ENCODE measurements around the gene MAGEB3. TPM values are rescaled to one million over a fixed set of nuclear protein-coding genes. Genes with fewer than 3 reads are reported as not detected.
A peak's percentile ranks its signal among the peaks of the same experiment; 100 is the strongest.

The MAGEB3 gene
- total and polyA plus RNA-seq, 9 of the 15 experiments (the other 6 are each of a cell fraction or from before 2014, with no cell fraction given), result 0.07 to 0.11 TPM; not detected in 7

- intact Hi-C loops (cut with micrococcal nuclease) (loop anchor here (5.0 kb wide), 1 partner anchor 63 kb away; the partner anchor contains the start of gene MAGEB2), in situ Hi-C loops (cut with MboI) (no loop called here)
- Histone ChIP-seq H4K20me1 (replicated peaks; ENCODE audit: control insufficient read depth, insufficient read depth, low read length) (no peaks in the 10 kb centered on the region), H3K79me2 (ENCODE audit: control insufficient read depth, insufficient read depth, low read length) (no peaks in the 10 kb centered on the region), H3K36me3 (ENCODE audit: control insufficient read depth, insufficient read depth, low read length) (no peaks in the 10 kb centered on the region), H3K4me3 (no peak overlapping the region), H3K27me3 (ENCODE audit: control insufficient read depth in 2 of 2, insufficient read depth in 2 of 2, low read length in 2 of 2) (no peaks in the 10 kb centered on the region), H3K4me2 (ENCODE audit: insufficient read depth, low read length) (no peak overlapping the region), H3K4me1 (replicated peaks in 1 of 2; ENCODE audit: control insufficient read depth in 2 of 2, insufficient read depth in 2 of 2, low read length in 2 of 2) (peaks cover 0 to 20% of the 10 kb centered on the region in 2 experiments; a peak in 2 of 5 replicates), H3K9ac (ENCODE audit: insufficient read depth in 1 of 2, low read depth in 2 of 2, low read length in 2 of 2) (no peak overlapping the region), H3K9me3 (replicated peaks; ENCODE audit: control insufficient read depth, insufficient read depth, low read depth, low read length) (no peaks in the 10 kb centered on the region), H2AFZ (ENCODE audit: low read depth, low read length) (peak overlapping the region; percentile 45; the same call in 1 of the 2 replicates), H3K27ac (ENCODE audit: extremely low read depth, low read depth, low read length) (no peak overlapping the region), H3K9me1 (ENCODE audit: control insufficient read depth, insufficient read depth, low read length) (no peaks in the 10 kb centered on the region)
- TF ChIP-seq CREM (IDR thresholded peaks at IDR 0.05; ENCODE audit: low read depth), result no peak
- TF ChIP-seq, protein P1, sequence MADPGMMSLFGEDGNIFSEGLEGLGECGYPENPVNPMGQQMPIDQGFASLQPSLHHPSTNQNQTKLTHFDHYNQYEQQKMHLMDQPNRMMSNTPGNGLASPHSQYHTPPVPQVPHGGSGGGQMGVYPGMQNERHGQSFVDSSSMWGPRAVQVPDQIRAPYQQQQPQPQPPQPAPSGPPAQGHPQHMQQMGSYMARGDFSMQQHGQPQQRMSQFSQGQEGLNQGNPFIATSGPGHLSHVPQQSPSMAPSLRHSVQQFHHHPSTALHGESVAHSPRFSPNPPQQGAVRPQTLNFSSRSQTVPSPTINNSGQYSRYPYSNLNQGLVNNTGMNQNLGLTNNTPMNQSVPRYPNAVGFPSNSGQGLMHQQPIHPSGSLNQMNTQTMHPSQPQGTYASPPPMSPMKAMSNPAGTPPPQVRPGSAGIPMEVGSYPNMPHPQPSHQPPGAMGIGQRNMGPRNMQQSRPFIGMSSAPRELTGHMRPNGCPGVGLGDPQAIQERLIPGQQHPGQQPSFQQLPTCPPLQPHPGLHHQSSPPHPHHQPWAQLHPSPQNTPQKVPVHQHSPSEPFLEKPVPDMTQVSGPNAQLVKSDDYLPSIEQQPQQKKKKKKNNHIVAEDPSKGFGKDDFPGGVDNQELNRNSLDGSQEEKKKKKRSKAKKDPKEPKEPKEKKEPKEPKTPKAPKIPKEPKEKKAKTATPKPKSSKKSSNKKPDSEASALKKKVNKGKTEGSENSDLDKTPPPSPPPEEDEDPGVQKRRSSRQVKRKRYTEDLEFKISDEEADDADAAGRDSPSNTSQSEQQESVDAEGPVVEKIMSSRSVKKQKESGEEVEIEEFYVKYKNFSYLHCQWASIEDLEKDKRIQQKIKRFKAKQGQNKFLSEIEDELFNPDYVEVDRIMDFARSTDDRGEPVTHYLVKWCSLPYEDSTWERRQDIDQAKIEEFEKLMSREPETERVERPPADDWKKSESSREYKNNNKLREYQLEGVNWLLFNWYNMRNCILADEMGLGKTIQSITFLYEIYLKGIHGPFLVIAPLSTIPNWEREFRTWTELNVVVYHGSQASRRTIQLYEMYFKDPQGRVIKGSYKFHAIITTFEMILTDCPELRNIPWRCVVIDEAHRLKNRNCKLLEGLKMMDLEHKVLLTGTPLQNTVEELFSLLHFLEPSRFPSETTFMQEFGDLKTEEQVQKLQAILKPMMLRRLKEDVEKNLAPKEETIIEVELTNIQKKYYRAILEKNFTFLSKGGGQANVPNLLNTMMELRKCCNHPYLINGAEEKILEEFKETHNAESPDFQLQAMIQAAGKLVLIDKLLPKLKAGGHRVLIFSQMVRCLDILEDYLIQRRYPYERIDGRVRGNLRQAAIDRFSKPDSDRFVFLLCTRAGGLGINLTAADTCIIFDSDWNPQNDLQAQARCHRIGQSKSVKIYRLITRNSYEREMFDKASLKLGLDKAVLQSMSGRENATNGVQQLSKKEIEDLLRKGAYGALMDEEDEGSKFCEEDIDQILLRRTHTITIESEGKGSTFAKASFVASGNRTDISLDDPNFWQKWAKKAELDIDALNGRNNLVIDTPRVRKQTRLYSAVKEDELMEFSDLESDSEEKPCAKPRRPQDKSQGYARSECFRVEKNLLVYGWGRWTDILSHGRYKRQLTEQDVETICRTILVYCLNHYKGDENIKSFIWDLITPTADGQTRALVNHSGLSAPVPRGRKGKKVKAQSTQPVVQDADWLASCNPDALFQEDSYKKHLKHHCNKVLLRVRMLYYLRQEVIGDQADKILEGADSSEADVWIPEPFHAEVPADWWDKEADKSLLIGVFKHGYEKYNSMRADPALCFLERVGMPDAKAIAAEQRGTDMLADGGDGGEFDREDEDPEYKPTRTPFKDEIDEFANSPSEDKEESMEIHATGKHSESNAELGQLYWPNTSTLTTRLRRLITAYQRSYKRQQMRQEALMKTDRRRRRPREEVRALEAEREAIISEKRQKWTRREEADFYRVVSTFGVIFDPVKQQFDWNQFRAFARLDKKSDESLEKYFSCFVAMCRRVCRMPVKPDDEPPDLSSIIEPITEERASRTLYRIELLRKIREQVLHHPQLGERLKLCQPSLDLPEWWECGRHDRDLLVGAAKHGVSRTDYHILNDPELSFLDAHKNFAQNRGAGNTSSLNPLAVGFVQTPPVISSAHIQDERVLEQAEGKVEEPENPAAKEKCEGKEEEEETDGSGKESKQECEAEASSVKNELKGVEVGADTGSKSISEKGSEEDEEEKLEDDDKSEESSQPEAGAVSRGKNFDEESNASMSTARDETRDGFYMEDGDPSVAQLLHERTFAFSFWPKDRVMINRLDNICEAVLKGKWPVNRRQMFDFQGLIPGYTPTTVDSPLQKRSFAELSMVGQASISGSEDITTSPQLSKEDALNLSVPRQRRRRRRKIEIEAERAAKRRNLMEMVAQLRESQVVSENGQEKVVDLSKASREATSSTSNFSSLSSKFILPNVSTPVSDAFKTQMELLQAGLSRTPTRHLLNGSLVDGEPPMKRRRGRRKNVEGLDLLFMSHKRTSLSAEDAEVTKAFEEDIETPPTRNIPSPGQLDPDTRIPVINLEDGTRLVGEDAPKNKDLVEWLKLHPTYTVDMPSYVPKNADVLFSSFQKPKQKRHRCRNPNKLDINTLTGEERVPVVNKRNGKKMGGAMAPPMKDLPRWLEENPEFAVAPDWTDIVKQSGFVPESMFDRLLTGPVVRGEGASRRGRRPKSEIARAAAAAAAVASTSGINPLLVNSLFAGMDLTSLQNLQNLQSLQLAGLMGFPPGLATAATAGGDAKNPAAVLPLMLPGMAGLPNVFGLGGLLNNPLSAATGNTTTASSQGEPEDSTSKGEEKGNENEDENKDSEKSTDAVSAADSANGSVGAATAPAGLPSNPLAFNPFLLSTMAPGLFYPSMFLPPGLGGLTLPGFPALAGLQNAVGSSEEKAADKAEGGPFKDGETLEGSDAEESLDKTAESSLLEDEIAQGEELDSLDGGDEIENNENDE (IDR thresholded peaks at IDR 0.05; ENCODE audit: low read depth, low read length), result no peak
- no peak for TF ChIP-seq RBM15 (IDR thresholded peaks at IDR 0.05; ENCODE audit: insufficient read depth, low read length)
- no peak for TF ChIP-seq POLR3A (IDR thresholded peaks at IDR 0.05; ENCODE audit: borderline replicate concordance, extremely low read depth, insufficient read depth, insufficient read length)
- CTCF ChIA-PET (ENCODE audit: low intra/inter-chr PET ratio), result no interaction called here
- ATAC-seq, result no peak
- no peak for FAIRE-seq
- POLR2A ChIA-PET, result no interaction called here
- no TSS peak for BruUV-seq (replicated peaks)
- no peak for DNase-seq (ENCODE audit: extremely low read depth in 1 of 4, low spot score in 3 of 4)
- WGBS (ENCODE audit: insufficient coverage, low coverage, missing lambda C conversion rate), result 56% methylated on average over 1 of the region's 1 CpG
These were observed 50.0 kb downstream of the MAGEB3 start for GRCh38 chrX:30280428-30280827.
